ENCODE measurements around the gene MYCBPAP. TPM values are rescaled to one million over a fixed set of nuclear protein-coding genes. Genes with fewer than 3 reads are reported as not detected.

Gene MYCBPAP
- total and polyA plus RNA-seq, 7 experiments from 2014 or later = 0.59 to 9.0 (median 5.1) TPM; not detected in 1

GRCh38 chr17:50546701-50547034 lies 38.4 kb downstream of the MYCBPAP start:
- ChIA-PET CTCF (interaction anchor here (0.7 to 1.3 kb wide), 6 partner anchors 36 to 1481 kb away, joined by 3 read pairs; no protein-coding TSS in a partner anchor), POLR2A (interaction anchor here (1.0 kb wide), 1 partner anchor 302 kb away, joined by 3 read pairs; no protein-coding TSS in a partner anchor)
- H3K4me3 Mint-ChIP-seq = peak overlapping the region in 9 of 10 donors; percentile 64 to 85 (median 75)
- peak overlapping the region; percentile 65 for H3K4me3 ChIP-seq (ENCODE audit: low read length)
- DNase-seq (no peak), ATAC-seq (no peak)
- H3K9me3 Mint-ChIP-seq = no peaks in the 10 kb centered on the region
- H3K4me1 ChIP-seq (ENCODE audit: control insufficient read depth in 2 of 2, insufficient read depth in 2 of 2, low read length in 2 of 2) = peaks cover 11% of the 10 kb centered on the region in 2 donors
- H3K4me1 Mint-ChIP-seq = peaks cover 0 to 26% (median 22%) of the 10 kb centered on the region in 7 donors
- no peaks in the 10 kb centered on the region for H3K27me3 ChIP-seq (ENCODE audit: control insufficient read depth in 2 of 2, insufficient read depth in 2 of 2, low read length in 2 of 2)
- peaks cover 0 to 2% (median 0%) of the 10 kb centered on the region in 5 donors for H3K36me3 Mint-ChIP-seq
- no peaks in the 10 kb centered on the region for H3K36me3 ChIP-seq (ENCODE audit: control insufficient read depth in 2 of 3, insufficient read depth in 3 of 3, low read length in 3 of 3)
- intact Hi-C loops (cut with micrococcal nuclease) = loop anchor here (1.0 to 10.0 kb wide), 10 partner anchors 14 to 608 kb away; partner anchors contain the start of genes CACNA1G (in 2 of the 2) and NME1 (in 1 of the 2)
- H3K27ac Mint-ChIP-seq = peak overlapping the region in 4 of 9 donors; percentile 37 to 87 (median 71)
- H3K27ac ChIP-seq (ENCODE audit: low read depth, low read length) = peak overlapping the region; percentile 66
- no peaks in the 10 kb centered on the region for H3K9me3 ChIP-seq (ENCODE audit: control insufficient read depth in 2 of 3, low read length in 3 of 3)
- peaks cover 0 to 28% (median 7%) of the 10 kb centered on the region in 5 donors for H3K27me3 Mint-ChIP-seq

- intact Hi-C loops (cut with micrococcal nuclease) = loop anchor here (1.0 to 10.0 kb wide), 10 partner anchors 13 to 608 kb away; partner anchors contain the start of genes CACNA1G (in 2 of the 2) and NME1 (in 1 of the 2)
Measured at GRCh38 chr17:50547035-50547735, 38.9 kb downstream of the MYCBPAP start, which contains the start of gene SPATA20. Gene SPATA20 (plus strand): TSS chr17:50547174. CDS start chr17:50547209, 35 bp downstream.

GRCh38 chr17:50547736-50548083 lies 39.5 kb downstream of the MYCBPAP start:
- ATAC-seq (no peak), DNase-seq (no peak)
- Mint-ChIP-seq H3K36me3 (peaks cover 0 to 2% (median 0%) of the 10 kb centered on the region in 5 donors), H3K4me1 (peaks cover 0 to 20% (median 15%) of the 10 kb centered on the region in 7 donors), H3K4me3 (peak overlapping the region; percentile 52 to 85 (median 76)), H3K27me3 (peaks cover 0 to 24% (median 7%) of the 10 kb centered on the region in 5 donors), H3K27ac (peak overlapping the region in 4 of 9 donors; percentile 45 to 84 (median 69)), H3K9me3 (no peaks in the 10 kb centered on the region)
- H3K4me3 ChIP-seq (ENCODE audit: low read length) = peak overlapping the region; percentile 65
- H3K36me3 ChIP-seq (ENCODE audit: control insufficient read depth in 2 of 3, insufficient read depth in 3 of 3, low read length in 3 of 3) = no peaks in the 10 kb centered on the region
- no peaks in the 10 kb centered on the region for H3K27me3 ChIP-seq (ENCODE audit: control insufficient read depth in 2 of 2, insufficient read depth in 2 of 2, low read length in 2 of 2)
- H3K9me3 ChIP-seq (ENCODE audit: control insufficient read depth in 2 of 3, low read length in 3 of 3) = no peaks in the 10 kb centered on the region
- peak overlapping the region; percentile 66 for H3K27ac ChIP-seq (ENCODE audit: low read depth, low read length)
- ChIA-PET CTCF (interaction anchor here (0.7 to 1.3 kb wide), 3 partner anchors 40 to 91 kb away, joined by 3 read pairs; no protein-coding TSS in a partner anchor), POLR2A (interaction anchor here (0.7 to 1.2 kb wide), 2 partner anchors 12 to 13 kb away, joined by 3 read pairs; partner anchors contain the start of gene CACNA1G)
- H3K4me1 ChIP-seq (ENCODE audit: control insufficient read depth in 2 of 2, insufficient read depth in 2 of 2, low read length in 2 of 2) = peaks cover 6 to 9% of the 10 kb centered on the region in 2 donors
- intact Hi-C loops (cut with micrococcal nuclease) = loop anchor here (1.0 to 10.0 kb wide), 10 partner anchors 13 to 607 kb away; partner anchors contain the start of genes CACNA1G (in 2 of the 2) and NME1 (in 1 of the 2)

More at GRCh38 chr17:50547035-50547735, 38.9 kb downstream of the MYCBPAP start, which contains the start of gene SPATA20:
- Mint-ChIP-seq H3K4me3 (peak within 1 kb of the TSS; percentile 52 to 85 (median 76)), H3K36me3 (peaks cover 0 to 2% (median 0%) of the 10 kb centered on the region in 5 donors), H3K9me3 (no peaks in the 10 kb centered on the region), H3K27ac (peak within 1 kb of the TSS in 5 of 9 donors; percentile 37 to 87 (median 81)), H3K27me3 (peaks cover 0 to 28% (median 7%) of the 10 kb centered on the region in 5 donors), H3K4me1 (peaks cover 0 to 25% (median 20%) of the 10 kb centered on the region in 7 donors)
- peaks cover 11% of the 10 kb centered on the region in 2 donors for H3K4me1 ChIP-seq (ENCODE audit: control insufficient read depth in 2 of 2, insufficient read depth in 2 of 2, low read length in 2 of 2)
- DNase-seq (peak; percentile 73 to 86 (median 83)), ATAC-seq (peak; percentile 90)
- peak within 1 kb of the TSS; percentile 66 for H3K27ac ChIP-seq (ENCODE audit: low read depth, low read length)
- H3K27me3 ChIP-seq (ENCODE audit: control insufficient read depth in 2 of 2, insufficient read depth in 2 of 2, low read length in 2 of 2) = no peaks in the 10 kb centered on the region
- no peaks in the 10 kb centered on the region for H3K9me3 ChIP-seq (ENCODE audit: control insufficient read depth in 2 of 3, low read length in 3 of 3)
- no peaks in the 10 kb centered on the region for H3K36me3 ChIP-seq (ENCODE audit: control insufficient read depth in 2 of 3, insufficient read depth in 3 of 3, low read length in 3 of 3)
- ChIA-PET POLR2A (interaction anchor here (0.7 to 1.2 kb wide), 3 partner anchors 13 to 302 kb away, joined by 3 read pairs; partner anchors contain the start of gene CACNA1G), CTCF (interaction anchor here (0.7 to 1.3 kb wide), 6 partner anchors 35 to 1482 kb away, joined by 3 read pairs; no protein-coding TSS in a partner anchor)
- H3K4me3 ChIP-seq (ENCODE audit: low read length) = peak within 1 kb of the TSS; percentile 65

GRCh38 chr17:50548831-50549230 lies 40.6 kb downstream of the MYCBPAP start:
- Histone ChIP-seq H3K27ac (ENCODE audit: low read depth, low read length) (no peak overlapping the region), H3K27me3 (ENCODE audit: control insufficient read depth in 2 of 2, insufficient read depth in 2 of 2, low read length in 2 of 2) (no peaks in the 10 kb centered on the region), H3K4me1 (ENCODE audit: control insufficient read depth in 2 of 2, insufficient read depth in 2 of 2, low read length in 2 of 2) (peaks cover 4 to 6% of the 10 kb centered on the region in 2 donors), H3K9me3 (ENCODE audit: control insufficient read depth in 2 of 3, low read length in 3 of 3) (no peaks in the 10 kb centered on the region), H3K4me3 (ENCODE audit: low read length) (no peak overlapping the region), H3K36me3 (ENCODE audit: control insufficient read depth in 2 of 3, insufficient read depth in 3 of 3, low read length in 3 of 3) (no peaks in the 10 kb centered on the region)
- ChIA-PET POLR2A (no interaction called here), CTCF (no interaction called here)
- intact Hi-C loops (cut with micrococcal nuclease) = loop anchor here in 1 of 2 donors (5.0 to 10.0 kb wide), 2 partner anchors 233 to 606 kb away; partner anchors contain the start of gene NME1
- DNase-seq (no peak), ATAC-seq (no peak)
- Mint-ChIP-seq H3K4me3 (peak overlapping the region in 1 of 10 donors; percentile 34), H3K4me1 (peaks cover 0 to 15% (median 14%) of the 10 kb centered on the region in 7 donors), H3K27me3 (peaks cover 0 to 21% (median 7%) of the 10 kb centered on the region in 5 donors), H3K9me3 (no peaks in the 10 kb centered on the region), H3K36me3 (peaks cover 0 to 2% (median 0%) of the 10 kb centered on the region in 5 donors), H3K27ac (no peak overlapping the region)

GRCh38 chr17:50549256-50549941 lies 41.2 kb downstream of the MYCBPAP start:
- peak overlapping the region in 1 of 10 donors; percentile 34 for H3K4me3 Mint-ChIP-seq
- ATAC-seq (no peak), DNase-seq (no peak)
- H3K4me1 ChIP-seq (ENCODE audit: control insufficient read depth in 2 of 2, insufficient read depth in 2 of 2, low read length in 2 of 2) = peaks cover 4 to 6% of the 10 kb centered on the region in 2 donors
- H3K27me3 Mint-ChIP-seq = peaks cover 0 to 16% (median 3%) of the 10 kb centered on the region in 5 donors
- intact Hi-C loops (cut with micrococcal nuclease) = loop anchor here in 1 of 2 donors (5.0 to 10.0 kb wide), 2 partner anchors 233 to 605 kb away; partner anchors contain the start of gene NME1
- ChIA-PET POLR2A (interaction anchor here (1.3 kb wide), 1 partner anchor 11 kb away, joined by 3 read pairs; the partner anchor contains the start of gene CACNA1G), CTCF (no interaction called here)
- no peak overlapping the region for H3K27ac ChIP-seq (ENCODE audit: low read depth, low read length)
- H3K36me3 Mint-ChIP-seq = peaks cover 0 to 2% (median 0%) of the 10 kb centered on the region in 5 donors
- H3K36me3 ChIP-seq (ENCODE audit: control insufficient read depth in 2 of 3, insufficient read depth in 3 of 3, low read length in 3 of 3) = no peaks in the 10 kb centered on the region
- H3K4me3 ChIP-seq (ENCODE audit: low read length) = no peak overlapping the region
- H3K4me1 Mint-ChIP-seq = peaks cover 0 to 15% (median 9%) of the 10 kb centered on the region in 7 donors
- H3K27ac Mint-ChIP-seq = no peak overlapping the region
- no peaks in the 10 kb centered on the region for H3K27me3 ChIP-seq (ENCODE audit: control insufficient read depth in 2 of 2, insufficient read depth in 2 of 2, low read length in 2 of 2)
- no peaks in the 10 kb centered on the region for H3K9me3 Mint-ChIP-seq
- no peaks in the 10 kb centered on the region for H3K9me3 ChIP-seq (ENCODE audit: control insufficient read depth in 2 of 3, low read length in 3 of 3)
